Cardiac fibroblast (primary cell): ENCODE data around the gene SMIM33.
A peak's percentile ranks its signal among the peaks of the same experiment; 100 is the strongest.

Source experiments
- DNase-seq, 2 donors: peaks; one replicate each; pipeline versions ENCODE4 v3.0.0 to v3.0.0-alpha.2; 2010; ENCODE audit warnings: low read depth in 2 of 2
- H3K4me3 ChIP-seq, 2 donors: replicated peaks in 1 of 2; 1 replicate in 1 of 2; 2 replicates in 1 of 2; pipeline ENCODE4 v1.5.1; 2011; ENCODE audit warnings: low read depth in 2 of 2, low read length in 2 of 2, mild to moderate bottlenecking in 2 of 2, moderate library complexity in 1 of 2
- CTCF ChIP-seq: IDR thresholded peaks from one replicate; pipeline ENCODE4 v1.5.1; 2011; ENCODE audit warnings: low read depth, mild to moderate bottlenecking, low read length, inconsistent platforms

SMIM33 gene

GRCh38 chr5:139446956-139447779 is 23.6 kb upstream of the SMIM33 start:
- peak; percentile 42 to 48 for DNase-seq
- no peak for TF ChIP-seq CTCF

DNA sequence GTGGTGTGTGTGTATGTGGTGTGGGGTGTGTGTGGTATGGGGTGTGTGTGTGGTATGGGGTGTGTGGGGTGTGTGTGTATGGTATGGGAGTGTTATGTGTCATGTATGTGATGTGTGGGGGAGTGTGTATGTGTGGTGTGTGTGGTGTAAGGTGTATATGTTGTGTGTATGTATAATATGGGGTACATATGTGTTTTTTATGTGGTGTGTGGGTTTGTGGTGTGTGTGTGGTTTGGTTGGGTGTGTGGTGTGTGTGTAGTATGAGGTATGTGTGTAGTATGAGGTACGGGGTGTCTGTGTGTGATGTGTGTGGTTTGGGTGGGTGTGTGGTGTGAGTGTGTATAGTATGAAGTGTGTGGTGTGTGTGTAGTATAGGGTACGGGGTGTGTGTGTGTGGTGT is 19.6 kb upstream of the SMIM33 start:
- no peak for DNase-seq
- H3K4me3 ChIP-seq = no peak overlapping the region
- no peak for TF ChIP-seq CTCF

More at GRCh38 chr5:139446956-139447779, 23.6 kb upstream of the SMIM33 start:
- H3K4me3 ChIP-seq = no peak overlapping the region

- no peak for TF ChIP-seq CTCF
- no peak for DNase-seq
These were observed 18.7 kb upstream of the SMIM33 start for GRCh38 chr5:139451878-139452660.

DNA sequence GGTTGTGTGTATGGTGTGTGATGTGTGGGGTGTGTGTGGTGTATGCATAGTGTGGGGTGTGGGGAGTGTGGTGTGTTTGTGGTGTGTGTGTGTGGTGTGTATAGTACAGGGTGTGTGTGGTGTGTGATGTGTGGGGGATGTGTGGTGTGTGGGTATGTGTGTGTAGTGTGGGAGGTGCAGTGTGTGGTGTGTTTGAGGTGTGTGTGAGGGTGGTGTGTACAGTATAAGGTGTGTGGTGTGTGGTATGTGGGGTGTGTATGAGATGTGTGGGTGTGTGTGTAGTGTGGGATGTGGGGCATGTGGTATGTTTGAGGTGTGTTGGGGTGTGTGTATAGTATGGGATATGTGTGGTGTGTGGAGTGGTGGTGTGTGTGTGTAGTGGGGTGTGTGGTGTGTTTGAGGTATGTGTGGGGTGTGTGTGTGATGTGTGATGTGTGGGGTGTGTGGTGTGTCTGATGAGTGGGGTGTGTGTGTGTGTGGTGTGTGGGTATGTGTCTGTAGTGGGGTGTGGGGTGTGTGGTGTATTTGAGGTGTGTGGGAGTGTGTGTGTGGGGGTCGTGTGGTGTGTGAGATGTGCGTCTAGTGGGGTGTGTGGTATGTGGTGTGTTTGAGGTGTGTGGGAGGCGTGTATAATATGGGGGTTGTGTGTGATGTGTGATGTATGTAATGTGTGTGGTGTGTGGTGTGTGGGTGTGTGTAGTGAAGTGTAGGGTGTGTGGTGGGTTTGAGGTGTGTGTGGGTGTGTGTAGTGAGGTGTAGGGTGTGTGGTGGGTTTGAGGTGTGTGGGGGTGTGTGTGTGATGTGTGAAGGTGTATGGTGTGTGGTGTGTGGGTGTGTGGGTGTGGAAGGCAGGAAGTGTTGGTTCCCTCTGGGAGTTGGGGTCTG is 16.9 kb upstream of the SMIM33 start:
- no peak overlapping the region for H3K4me3 ChIP-seq
- no peak for TF ChIP-seq CTCF
- no peak for DNase-seq

More at GRCh38 chr5:139451878-139452660, 18.7 kb upstream of the SMIM33 start:
- H3K4me3 ChIP-seq = no peak overlapping the region

DNA sequence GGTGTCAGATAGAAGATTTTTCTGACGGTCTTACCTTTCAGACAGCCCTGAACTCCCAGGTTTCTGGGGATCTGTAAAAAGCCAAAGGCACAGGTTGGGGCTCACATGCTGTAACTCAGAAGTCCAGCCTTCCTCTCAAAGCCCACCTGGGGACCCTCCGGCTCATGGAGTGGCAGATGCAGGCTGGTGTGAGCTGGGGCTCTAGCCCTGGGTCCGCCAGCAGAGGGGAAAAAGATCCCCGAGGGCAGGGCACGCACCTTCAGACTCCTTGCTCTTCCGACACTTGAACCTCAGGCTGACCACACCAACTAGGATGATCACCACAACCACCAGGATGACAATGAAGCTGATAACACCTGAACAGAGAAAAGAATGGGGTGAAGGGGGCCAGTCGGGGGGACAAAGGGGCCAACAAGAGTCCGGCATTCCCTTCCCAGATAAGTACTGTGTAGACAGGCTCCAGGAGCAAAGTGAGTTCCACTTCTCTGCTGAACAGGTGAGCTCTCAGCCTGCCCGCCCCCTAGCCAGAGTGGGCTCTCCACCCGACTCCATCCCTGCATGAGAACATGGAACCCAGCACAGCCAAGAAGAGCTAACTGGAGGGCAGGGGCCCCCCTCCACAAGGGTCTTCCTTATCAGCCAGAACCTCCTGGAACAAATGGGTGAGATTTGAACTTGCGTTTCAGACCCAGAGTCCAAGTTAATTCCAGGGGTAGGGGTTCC is 16.1 kb upstream of the SMIM33 start:
- H3K4me3 ChIP-seq = no peak overlapping the region
- DNase-seq = no peak
- TF ChIP-seq CTCF = no peak

DNA sequence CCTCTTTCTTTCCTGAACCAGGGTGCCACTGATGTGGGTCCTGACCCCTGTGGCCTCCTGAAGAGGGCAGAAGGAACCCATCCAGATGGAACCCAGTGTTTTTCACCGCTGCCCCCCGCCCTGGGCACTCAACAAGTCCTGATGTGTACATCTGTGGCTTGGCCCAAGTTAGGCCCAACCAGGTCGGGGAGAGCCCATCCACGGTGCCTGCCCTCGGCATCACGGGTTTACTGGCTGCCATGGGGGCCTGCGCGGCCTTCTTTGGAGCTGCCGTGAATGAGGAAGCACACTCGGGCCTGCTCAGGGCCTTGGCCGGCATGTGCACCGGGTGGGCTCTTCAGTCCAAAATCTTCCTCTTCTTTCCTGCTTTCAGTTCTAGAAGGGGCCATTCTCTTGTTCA is 14.0 kb upstream of the SMIM33 start:
- no peak overlapping the region for H3K4me3 ChIP-seq
- no peak for DNase-seq
- no peak for TF ChIP-seq CTCF
